Measurements from ENCODE around the gene MORN5.

Gene MORN5

DNA sequence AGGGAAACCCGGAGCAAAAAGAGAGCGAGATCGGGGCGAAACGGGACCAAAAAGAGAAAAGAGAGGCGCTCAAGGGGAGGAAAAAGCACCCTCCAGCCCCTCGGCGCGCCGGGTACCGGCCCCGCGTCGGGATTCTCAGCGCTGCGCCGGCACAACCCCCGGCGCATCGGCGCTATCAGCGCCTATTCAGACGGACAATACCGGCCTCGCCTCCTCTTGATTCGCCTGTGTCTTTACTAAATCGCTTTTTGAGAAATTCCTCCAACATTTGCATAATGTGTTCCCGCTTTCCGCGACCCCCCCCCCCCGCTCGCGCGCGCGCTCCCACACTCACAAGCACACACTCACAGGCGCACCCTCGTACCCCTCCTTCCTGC is 68.5 kb downstream of the MORN5 start:
- H3K36me3 ChIP-seq (ENCODE audit: control insufficient read depth, insufficient read depth, low read length, severe bottlenecking), result no peaks in the 10 kb centered on the region
- peak; percentile 39 for DNase-seq (ENCODE audit: low read depth)
- H3K9me3 ChIP-seq (ENCODE audit: control insufficient read depth, low read length), result no peaks in the 10 kb centered on the region
- peaks cover 7% of the 10 kb centered on the region for H3K4me1 ChIP-seq (ENCODE audit: control insufficient read depth, insufficient read depth, low read length)
- no peak overlapping the region for H3K4me3 ChIP-seq (ENCODE audit: low read length)
- peaks cover 73% of the 10 kb centered on the region for H3K27me3 ChIP-seq (replicated peaks; ENCODE audit: control insufficient read depth, insufficient read depth, low read length)
- H3K9ac ChIP-seq (ENCODE audit: low read length), result no peak overlapping the region

DNA sequence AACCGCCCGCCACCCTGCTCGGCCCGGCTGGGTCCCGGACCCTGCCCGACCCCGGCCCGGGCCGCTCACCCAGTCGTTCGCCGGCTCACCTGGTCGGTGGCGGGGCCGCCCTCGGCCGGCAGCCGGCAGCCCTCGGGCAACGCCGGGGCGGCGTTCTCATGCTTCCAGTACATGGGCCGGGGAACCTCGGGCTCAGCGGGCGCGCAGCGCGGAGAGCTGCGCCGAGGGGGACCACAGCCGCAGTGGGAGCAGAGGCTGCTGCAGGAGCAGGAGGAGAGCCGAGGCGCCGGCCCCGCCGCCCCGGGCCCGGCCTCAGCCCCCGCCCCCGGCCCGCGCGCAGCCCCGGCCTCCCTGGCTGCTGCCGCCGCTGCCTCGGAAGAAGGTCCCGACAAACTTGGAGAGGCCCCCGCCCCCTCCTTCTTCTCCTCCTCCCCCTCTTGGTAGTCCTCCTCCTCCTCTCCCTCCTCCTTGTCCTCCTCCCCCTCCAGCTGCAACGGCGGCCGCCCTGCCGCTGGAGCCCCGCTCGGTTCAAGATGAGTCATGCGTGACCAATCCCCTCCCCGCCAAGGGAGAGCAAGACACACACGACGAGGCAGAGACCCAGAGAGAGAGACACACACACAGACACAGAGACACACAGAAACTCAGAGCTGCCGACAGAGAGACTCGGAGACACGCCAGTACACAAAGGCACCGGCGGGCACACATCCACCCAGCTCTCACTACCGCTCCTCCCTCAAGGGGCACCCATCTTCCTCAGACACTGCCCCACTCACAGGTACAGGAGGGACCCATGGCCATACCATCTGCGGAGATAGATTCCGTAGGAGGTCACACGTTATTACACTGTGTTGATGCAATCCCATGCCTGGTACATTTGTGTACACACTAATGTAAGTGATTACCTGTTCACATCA is 69.1 kb downstream of the MORN5 start, which contains the start of gene LHX6:
Gene LHX6 (minus strand): TSS at position 390 of the 917 bp plus-strand sequence. CDS start 217 bp downstream, at position 173.
- no peaks in the 10 kb centered on the region for H3K9me3 ChIP-seq (ENCODE audit: control insufficient read depth, low read length)
- peaks cover 66% of the 10 kb centered on the region for H3K27me3 ChIP-seq (replicated peaks; ENCODE audit: control insufficient read depth, insufficient read depth, low read length)
- peaks cover 7% of the 10 kb centered on the region for H3K4me1 ChIP-seq (ENCODE audit: control insufficient read depth, insufficient read depth, low read length)
- H3K4me3 ChIP-seq (ENCODE audit: low read length), result no peak within 1 kb of the TSS
- H3K36me3 ChIP-seq (ENCODE audit: control insufficient read depth, insufficient read depth, low read length, severe bottlenecking), result no peaks in the 10 kb centered on the region
- H3K9ac ChIP-seq (ENCODE audit: low read length), result no peak within 1 kb of the TSS
- peak; percentile 43 for DNase-seq (ENCODE audit: low read depth)

DNA sequence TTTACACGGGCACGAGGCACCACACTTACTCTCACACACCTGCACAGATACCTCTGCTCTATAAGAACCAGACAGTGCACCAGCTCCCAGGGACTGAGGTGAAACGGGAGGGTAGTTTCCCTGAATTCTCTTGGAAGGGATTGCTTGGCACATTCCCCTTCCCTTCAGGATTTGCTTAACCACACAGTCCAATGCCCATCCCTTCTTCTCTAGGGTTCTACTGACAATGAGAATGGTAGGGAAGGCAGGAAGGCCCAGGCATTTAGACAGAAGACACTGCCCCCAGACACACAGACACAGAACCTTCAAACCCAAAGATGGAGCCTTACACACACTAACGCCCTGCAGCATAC is 69.8 kb downstream of the MORN5 start:
- Histone ChIP-seq H3K9ac (ENCODE audit: low read length) (no peak overlapping the region), H3K4me1 (ENCODE audit: control insufficient read depth, insufficient read depth, low read length) (peaks cover 7% of the 10 kb centered on the region), H3K27me3 (replicated peaks; ENCODE audit: control insufficient read depth, insufficient read depth, low read length) (peaks cover 60% of the 10 kb centered on the region), H3K4me3 (ENCODE audit: low read length) (no peak overlapping the region), H3K9me3 (ENCODE audit: control insufficient read depth, low read length) (no peaks in the 10 kb centered on the region), H3K36me3 (ENCODE audit: control insufficient read depth, insufficient read depth, low read length, severe bottlenecking) (no peaks in the 10 kb centered on the region)
- no peak for DNase-seq (ENCODE audit: low read depth)

DNA sequence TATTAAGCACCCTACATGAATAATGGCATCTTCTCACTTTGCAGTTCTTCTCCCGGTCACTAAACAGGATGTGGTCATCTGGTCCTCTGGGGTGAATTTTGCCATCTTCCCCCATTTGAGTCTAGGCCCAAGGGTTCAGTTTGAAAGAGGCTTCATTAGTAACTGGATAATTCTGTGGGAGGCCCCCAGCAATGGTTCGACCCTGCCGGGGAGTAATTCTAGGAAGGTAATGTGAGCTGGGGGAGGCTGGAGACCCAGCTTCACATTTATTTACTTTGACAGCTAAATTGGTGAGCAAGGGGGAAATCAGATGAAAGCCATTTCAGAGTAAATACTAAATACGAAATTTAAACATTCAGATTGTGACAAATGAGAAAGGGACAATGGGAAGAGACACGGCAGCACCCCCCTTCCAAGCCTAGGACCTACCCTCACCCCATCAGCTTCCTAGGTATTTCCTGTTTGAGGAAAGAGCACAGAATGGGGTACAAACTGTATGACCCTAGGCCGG is 73.1 kb downstream of the MORN5 start:
- H3K9me3 ChIP-seq (ENCODE audit: control insufficient read depth, low read length), result no peaks in the 10 kb centered on the region
- peaks cover 34% of the 10 kb centered on the region for H3K27me3 ChIP-seq (replicated peaks; ENCODE audit: control insufficient read depth, insufficient read depth, low read length)
- no peak overlapping the region for H3K9ac ChIP-seq (ENCODE audit: low read length)
- DNase-seq (ENCODE audit: low read depth), result no peak
- H3K36me3 ChIP-seq (ENCODE audit: control insufficient read depth, insufficient read depth, low read length, severe bottlenecking), result no peaks in the 10 kb centered on the region
- H3K4me3 ChIP-seq (ENCODE audit: low read length), result no peak overlapping the region
- no peaks in the 10 kb centered on the region for H3K4me1 ChIP-seq (ENCODE audit: control insufficient read depth, insufficient read depth, low read length)

DNA sequence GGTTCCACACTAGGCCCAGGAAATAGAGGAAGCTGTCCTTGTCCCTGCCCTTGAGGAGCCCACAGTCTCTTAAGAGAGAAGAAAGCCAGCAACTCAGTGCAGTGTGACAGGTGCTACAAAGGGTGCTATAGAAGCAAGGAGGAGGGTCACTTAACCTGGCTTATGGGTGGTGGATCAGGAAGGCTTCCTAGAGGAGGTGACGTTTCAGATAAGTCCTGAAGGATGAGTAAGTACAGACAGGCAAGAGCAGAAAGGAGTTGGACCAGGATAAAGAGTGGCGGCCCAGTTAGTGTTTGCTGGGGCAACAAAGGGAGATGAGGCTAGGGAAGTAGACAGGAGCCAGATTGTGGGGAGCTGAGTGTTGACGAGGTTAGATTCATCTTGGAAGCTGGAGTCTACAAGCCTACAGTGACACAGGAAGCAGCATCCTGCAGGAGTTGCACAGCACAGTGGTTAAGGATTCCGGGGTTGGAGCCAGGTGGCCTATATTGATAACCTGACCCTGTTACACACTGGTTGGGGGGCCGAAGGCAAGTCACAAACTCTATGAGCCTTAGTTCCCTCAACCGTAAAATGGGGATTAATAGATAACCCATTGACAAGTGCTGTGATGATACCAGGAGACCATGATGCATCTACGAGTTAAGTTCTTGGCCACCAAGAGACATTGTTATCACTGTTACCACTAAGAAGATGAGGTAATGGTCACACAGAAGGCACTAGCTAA is 74.5 kb downstream of the MORN5 start:
- Histone ChIP-seq H3K4me3 (ENCODE audit: low read length) (no peak overlapping the region), H3K36me3 (ENCODE audit: control insufficient read depth, insufficient read depth, low read length, severe bottlenecking) (peaks cover 7% of the 10 kb centered on the region), H3K9me3 (ENCODE audit: control insufficient read depth, low read length) (no peaks in the 10 kb centered on the region), H3K27me3 (replicated peaks; ENCODE audit: control insufficient read depth, insufficient read depth, low read length) (peaks cover 31% of the 10 kb centered on the region), H3K9ac (ENCODE audit: low read length) (no peak overlapping the region), H3K4me1 (ENCODE audit: control insufficient read depth, insufficient read depth, low read length) (no peaks in the 10 kb centered on the region)
- DNase-seq (ENCODE audit: low read depth), result no peak

DNA sequence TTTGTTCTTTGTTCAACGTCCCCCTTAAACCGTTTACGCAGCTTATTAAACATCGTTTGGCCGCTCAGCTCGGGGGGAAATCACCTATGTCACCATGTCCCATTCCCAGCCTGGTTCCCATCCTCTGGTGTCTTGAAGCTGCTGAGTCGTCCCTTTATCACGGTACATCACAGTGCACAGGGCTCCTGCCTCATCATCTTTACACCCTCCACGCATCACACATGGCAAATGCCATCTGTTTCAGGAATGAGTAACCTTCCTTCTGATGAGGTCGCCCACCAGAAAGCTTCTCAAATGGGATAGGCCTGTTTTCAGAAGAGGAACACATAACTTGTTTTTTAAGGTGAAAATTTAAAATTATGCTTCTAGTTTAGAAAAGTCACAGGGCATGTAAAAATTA is 77.0 kb downstream of the MORN5 start:
- no peak overlapping the region for H3K9ac ChIP-seq (ENCODE audit: low read length)
- H3K4me1 ChIP-seq (ENCODE audit: control insufficient read depth, insufficient read depth, low read length), result no peaks in the 10 kb centered on the region
- H3K36me3 ChIP-seq (ENCODE audit: control insufficient read depth, insufficient read depth, low read length, severe bottlenecking), result peaks cover 30% of the 10 kb centered on the region

DNA sequence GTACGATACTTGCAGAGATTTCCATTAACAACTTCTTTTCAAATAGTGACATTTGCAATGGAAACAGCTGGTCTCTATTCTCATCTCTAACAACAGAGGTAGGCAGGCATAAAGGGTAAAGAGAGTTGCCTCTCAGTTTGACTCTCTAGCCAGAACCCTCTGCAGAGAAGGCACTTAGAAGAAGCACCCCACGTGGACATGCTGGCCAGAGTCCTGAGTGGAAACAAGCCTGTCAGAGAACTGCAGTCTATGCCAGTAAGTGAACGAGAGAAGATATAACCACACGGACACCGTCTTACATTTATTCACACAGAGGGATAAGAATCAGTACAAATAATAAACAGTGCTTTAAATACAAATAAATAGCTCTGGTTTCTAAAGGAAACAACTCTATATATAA is 80.0 kb downstream of the MORN5 start:
- no peak overlapping the region for H3K4me3 ChIP-seq (ENCODE audit: low read length)
- H3K4me1 ChIP-seq (ENCODE audit: control insufficient read depth, insufficient read depth, low read length), result no peaks in the 10 kb centered on the region
- no peak for DNase-seq (ENCODE audit: low read depth)
- no peak overlapping the region for H3K9ac ChIP-seq (ENCODE audit: low read length)
- H3K27me3 ChIP-seq (replicated peaks; ENCODE audit: control insufficient read depth, insufficient read depth, low read length), result no peaks in the 10 kb centered on the region
- H3K9me3 ChIP-seq (ENCODE audit: control insufficient read depth, low read length), result no peaks in the 10 kb centered on the region
- H3K36me3 ChIP-seq (ENCODE audit: control insufficient read depth, insufficient read depth, low read length, severe bottlenecking), result peaks cover 60% of the 10 kb centered on the region

More for the DNA sequence above, 77.0 kb downstream of the MORN5 start:
- Histone ChIP-seq H3K4me3 (ENCODE audit: low read length) (no peak overlapping the region), H3K27me3 (replicated peaks; ENCODE audit: control insufficient read depth, insufficient read depth, low read length) (peaks cover 6% of the 10 kb centered on the region), H3K9me3 (ENCODE audit: control insufficient read depth, low read length) (no peaks in the 10 kb centered on the region)
- no peak for DNase-seq (ENCODE audit: low read depth)

DNA sequence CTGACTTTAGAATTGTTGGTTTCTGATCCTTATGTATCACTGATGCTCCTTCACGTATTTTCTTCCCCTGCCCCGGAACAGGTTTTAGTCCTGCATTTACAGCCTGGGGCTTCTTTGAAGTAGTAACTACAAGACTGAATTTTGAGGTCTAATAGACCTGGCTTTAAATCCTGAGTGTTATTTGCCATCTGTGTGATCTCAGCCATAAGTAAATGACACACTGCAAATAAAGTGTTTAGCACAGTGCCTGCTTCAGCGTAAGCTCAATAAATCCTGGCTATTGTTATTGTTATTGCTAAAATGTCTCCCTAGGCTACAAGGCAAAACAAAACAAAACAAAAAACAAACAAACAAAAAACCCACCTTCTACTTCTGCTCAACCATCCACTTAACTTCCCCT is 84.6 kb downstream of the MORN5 start:
- no peaks in the 10 kb centered on the region for H3K9me3 ChIP-seq (ENCODE audit: control insufficient read depth, low read length)
- H3K36me3 ChIP-seq (ENCODE audit: control insufficient read depth, insufficient read depth, low read length, severe bottlenecking), result peaks cover 94% of the 10 kb centered on the region
- H3K27me3 ChIP-seq (replicated peaks; ENCODE audit: control insufficient read depth, insufficient read depth, low read length), result no peaks in the 10 kb centered on the region
- H3K4me3 ChIP-seq (ENCODE audit: low read length), result no peak overlapping the region
- no peak for DNase-seq (ENCODE audit: low read depth)
- H3K9ac ChIP-seq (ENCODE audit: low read length), result no peak overlapping the region
- no peaks in the 10 kb centered on the region for H3K4me1 ChIP-seq (ENCODE audit: control insufficient read depth, insufficient read depth, low read length)

DNA sequence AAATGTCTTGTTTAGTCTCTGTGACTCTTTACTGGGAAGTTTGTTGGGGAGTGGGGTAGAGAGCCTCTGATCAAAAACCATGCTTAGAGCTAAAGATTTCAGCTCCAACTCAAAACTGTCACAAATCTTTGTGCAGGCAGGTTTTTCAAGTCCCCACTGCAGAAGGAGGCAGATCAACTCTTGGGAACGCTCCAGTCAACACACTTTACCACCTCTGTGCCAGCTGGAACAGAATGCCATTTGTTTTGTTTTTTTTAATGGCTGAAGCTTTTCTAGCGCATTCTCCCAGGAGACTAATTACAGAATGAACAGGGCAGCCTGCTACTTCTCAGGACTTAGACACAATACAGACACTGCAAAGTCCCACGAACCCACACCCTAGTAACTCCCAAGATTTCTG is 87.0 kb downstream of the MORN5 start:
- H3K9me3 ChIP-seq (ENCODE audit: control insufficient read depth, low read length), result no peaks in the 10 kb centered on the region
- H3K4me3 ChIP-seq (ENCODE audit: low read length), result no peak overlapping the region
- H3K27me3 ChIP-seq (replicated peaks; ENCODE audit: control insufficient read depth, insufficient read depth, low read length), result no peaks in the 10 kb centered on the region
- H3K4me1 ChIP-seq (ENCODE audit: control insufficient read depth, insufficient read depth, low read length), result no peaks in the 10 kb centered on the region
- no peak overlapping the region for H3K9ac ChIP-seq (ENCODE audit: low read length)
- DNase-seq (ENCODE audit: low read depth), result no peak
- peaks cover 94% of the 10 kb centered on the region for H3K36me3 ChIP-seq (ENCODE audit: control insufficient read depth, insufficient read depth, low read length, severe bottlenecking)

DNA sequence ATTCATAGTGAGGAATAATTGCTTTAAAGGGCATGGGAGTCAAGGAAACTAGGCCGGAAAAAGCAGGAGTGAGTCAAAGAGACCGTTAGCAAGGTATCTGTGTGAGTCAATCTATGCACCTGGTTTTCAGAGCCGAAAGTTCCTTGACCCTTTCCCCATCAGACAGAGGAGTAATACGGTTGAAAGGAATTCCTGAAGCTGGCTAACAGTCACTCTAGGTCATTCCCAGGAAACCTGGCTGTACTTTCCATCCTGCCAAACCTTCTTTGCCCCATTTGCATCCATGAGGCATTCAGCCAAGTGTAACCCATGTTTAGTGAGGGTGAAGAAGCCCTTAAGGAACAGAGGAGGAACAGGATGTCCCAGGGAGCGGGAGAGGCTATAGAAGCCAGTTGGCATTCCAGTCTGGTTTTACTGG is 88.7 kb downstream of the MORN5 start:
- DNase-seq (ENCODE audit: low read depth), result no peak
- no peaks in the 10 kb centered on the region for H3K9me3 ChIP-seq (ENCODE audit: control insufficient read depth, low read length)
- H3K9ac ChIP-seq (ENCODE audit: low read length), result no peak overlapping the region
- H3K36me3 ChIP-seq (ENCODE audit: control insufficient read depth, insufficient read depth, low read length, severe bottlenecking), result peaks cover 90% of the 10 kb centered on the region
- H3K4me1 ChIP-seq (ENCODE audit: control insufficient read depth, insufficient read depth, low read length), result no peaks in the 10 kb centered on the region
- H3K27me3 ChIP-seq (replicated peaks; ENCODE audit: control insufficient read depth, insufficient read depth, low read length), result no peaks in the 10 kb centered on the region
- H3K4me3 ChIP-seq (ENCODE audit: low read length), result no peak overlapping the region
